Adipocyte (in vitro differentiated cells): ENCODE data around the gene GALNT17.

Source experiments
- DNase-seq: peaks from one replicate; pipeline ENCODE4 v3.0.0-alpha.2; 2015; ENCODE audit warnings: low read depth
- H3K27me3 ChIP-seq: replicated peaks from 2 replicates; pipeline ENCODE4 v1.7.0; 2013; ENCODE audit warnings: mild to moderate bottlenecking, low read length, moderate library complexity; ENCODE audit not compliant: control insufficient read depth, insufficient read depth
- H3K36me3 ChIP-seq: 2 replicates; pipeline ENCODE4 v1.7.0; 2013; ENCODE audit warnings: low read length, mild to moderate bottlenecking, moderate library complexity; ENCODE audit not compliant: control insufficient read depth, insufficient read depth, severe bottlenecking
- H3K4me1 ChIP-seq: 2 replicates; pipeline ENCODE4 v1.7.0; 2013; ENCODE audit warnings: mild to moderate bottlenecking, low read length, moderate library complexity; ENCODE audit not compliant: control insufficient read depth, insufficient read depth
- H3K4me3 ChIP-seq: 2 replicates; pipeline ENCODE4 v1.7.0; 2013; ENCODE audit warnings: mild to moderate bottlenecking, low read length, moderate library complexity
- H3K9ac ChIP-seq: 2 replicates; pipeline ENCODE4 v1.7.0; 2013; ENCODE audit warnings: mild to moderate bottlenecking, low read length, moderate library complexity
- H3K9me3 ChIP-seq: 2 replicates; pipeline ENCODE4 v1.7.0; 2013; ENCODE audit warnings: mild to moderate bottlenecking, low read length, moderate library complexity; ENCODE audit not compliant: control insufficient read depth

The GALNT17 gene

DNA sequence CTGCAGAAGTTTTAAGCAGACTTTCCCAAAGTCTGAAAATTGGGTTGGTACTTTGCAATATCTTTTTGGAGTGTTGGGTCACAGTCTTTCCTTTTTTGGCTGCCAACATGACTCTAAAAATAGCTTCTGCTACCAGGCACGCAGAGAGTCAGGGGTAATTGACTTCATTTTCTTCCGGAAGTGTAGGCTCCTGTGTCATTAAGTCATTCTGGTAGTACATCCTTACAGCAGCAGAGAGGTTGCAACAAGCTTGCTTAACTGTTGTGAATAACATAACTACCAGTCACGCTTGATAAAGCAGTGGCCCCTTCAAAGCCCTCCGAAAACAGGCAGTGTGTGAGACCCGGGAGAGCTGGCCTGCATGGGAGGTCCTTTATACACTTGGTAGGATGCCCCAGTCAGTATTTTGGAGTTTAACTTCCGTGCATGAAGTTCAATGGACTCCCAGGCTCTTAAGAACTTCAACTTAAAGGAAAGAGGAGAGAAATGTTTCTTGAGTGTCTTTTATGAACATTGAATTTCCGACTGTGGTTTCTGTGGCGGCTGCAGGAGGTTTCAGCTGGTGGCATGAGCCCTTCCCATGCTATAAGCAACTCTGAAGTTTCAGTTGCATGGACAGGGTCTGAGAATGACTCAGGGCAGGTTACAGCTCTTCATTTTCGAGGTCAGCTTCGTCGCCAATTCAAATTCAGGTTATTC, 310.7 kb downstream of the GALNT17 start:
- H3K9ac ChIP-seq: no peak overlapping the region
- no peaks in the 10 kb centered on the region for H3K36me3 ChIP-seq
- DNase-seq: no peak
- H3K4me1 ChIP-seq: peaks cover 7% of the 10 kb centered on the region
- no peaks in the 10 kb centered on the region for H3K27me3 ChIP-seq
- no peaks in the 10 kb centered on the region for H3K9me3 ChIP-seq
- no peak overlapping the region for H3K4me3 ChIP-seq

DNA sequence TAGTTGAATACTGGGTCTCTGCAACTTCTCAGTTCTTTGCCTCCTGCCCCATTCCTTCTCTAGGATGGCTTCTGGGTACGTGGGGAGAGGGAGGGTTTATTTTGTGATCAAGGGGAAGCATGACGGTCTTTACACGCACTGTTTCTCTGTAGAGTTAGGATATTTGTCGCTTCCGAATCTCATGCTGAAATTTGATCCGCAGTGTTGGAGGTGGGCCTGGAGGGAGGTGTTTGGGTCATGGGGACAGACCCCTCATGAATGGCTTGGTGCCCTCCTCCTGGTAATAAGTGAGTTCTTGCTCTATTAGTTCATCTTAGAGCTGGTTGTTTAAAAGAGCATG, 311.2 kb downstream of the GALNT17 start:
- Histone ChIP-seq H3K36me3 (no peaks in the 10 kb centered on the region), H3K9ac (no peak overlapping the region), H3K4me1 (peaks cover 7% of the 10 kb centered on the region), H3K9me3 (no peaks in the 10 kb centered on the region), H3K4me3 (no peak overlapping the region), H3K27me3 (no peaks in the 10 kb centered on the region)
- no peak for DNase-seq

DNA sequence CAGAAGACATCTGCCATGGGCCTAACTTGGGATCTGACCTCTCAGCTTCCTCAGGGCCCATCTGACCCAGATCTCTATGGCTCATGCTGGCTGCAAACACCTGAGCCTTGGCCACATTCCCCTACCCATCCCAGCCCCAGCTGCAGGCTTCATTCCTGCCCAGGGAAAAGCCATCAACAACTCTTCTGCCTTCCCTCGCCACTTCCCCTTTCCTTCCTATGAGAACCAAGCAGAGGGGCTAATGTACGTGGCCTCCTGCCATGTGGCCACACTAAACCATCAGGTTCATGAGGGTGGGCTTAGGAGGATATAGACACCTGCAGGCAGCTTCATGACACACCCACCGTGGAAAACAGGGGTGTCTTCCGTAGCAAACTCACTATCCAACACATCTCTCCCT, 312.2 kb downstream of the GALNT17 start:
- no peak overlapping the region for H3K9ac ChIP-seq
- no peaks in the 10 kb centered on the region for H3K36me3 ChIP-seq
- no peaks in the 10 kb centered on the region for H3K9me3 ChIP-seq
- no peak overlapping the region for H3K4me3 ChIP-seq
- no peaks in the 10 kb centered on the region for H3K27me3 ChIP-seq
- no peak for DNase-seq
- H3K4me1 ChIP-seq: peaks cover 7% of the 10 kb centered on the region

DNA sequence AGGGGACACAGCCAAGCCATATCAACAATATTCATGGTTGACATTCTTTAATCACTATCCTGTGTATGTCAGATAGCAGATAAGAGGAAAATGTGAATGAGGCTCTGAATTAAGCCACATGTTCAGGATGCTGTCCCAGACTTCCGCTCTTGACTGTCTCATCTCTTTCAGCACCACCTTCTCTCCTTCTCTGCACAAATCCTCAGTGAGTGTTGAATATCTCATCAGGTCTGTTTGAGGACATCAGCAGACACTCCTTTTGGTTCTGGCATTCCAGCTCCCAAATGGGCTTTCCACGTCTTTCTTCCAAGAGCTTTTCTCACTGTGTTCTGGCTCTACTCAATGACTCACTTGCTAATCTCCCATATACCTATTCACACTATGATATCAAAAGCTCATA, 321.7 kb downstream of the GALNT17 start:
- no peak overlapping the region for H3K4me3 ChIP-seq
- H3K9me3 ChIP-seq: no peaks in the 10 kb centered on the region
- DNase-seq: no peak
- no peaks in the 10 kb centered on the region for H3K36me3 ChIP-seq
- no peak overlapping the region for H3K9ac ChIP-seq
- H3K4me1 ChIP-seq: peaks cover 3% of the 10 kb centered on the region
- H3K27me3 ChIP-seq: no peaks in the 10 kb centered on the region

DNA sequence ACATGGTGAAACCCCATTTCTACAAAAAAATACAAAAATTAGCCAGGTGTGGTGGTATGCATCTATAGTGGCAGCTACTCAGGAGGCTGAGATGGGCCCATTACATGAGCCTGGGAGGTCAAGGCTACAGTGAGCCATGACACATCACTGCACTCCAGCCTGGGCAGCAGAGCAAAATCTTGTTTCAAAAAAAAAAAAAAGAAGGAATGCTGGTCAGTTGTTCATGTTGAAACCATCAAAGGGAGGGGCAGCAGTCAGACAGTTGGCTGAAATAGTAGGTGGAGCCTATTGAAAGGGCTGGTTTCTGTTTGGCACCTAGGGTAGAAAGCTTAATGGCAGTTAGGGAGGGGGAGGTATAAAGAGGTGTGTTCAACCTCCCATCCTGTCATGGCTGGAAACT, 323.0 kb downstream of the GALNT17 start:
- H3K36me3 ChIP-seq: no peaks in the 10 kb centered on the region
- DNase-seq: no peak
- no peak overlapping the region for H3K4me3 ChIP-seq
- H3K27me3 ChIP-seq: no peaks in the 10 kb centered on the region
- H3K9ac ChIP-seq: no peak overlapping the region
- no peaks in the 10 kb centered on the region for H3K9me3 ChIP-seq
- H3K4me1 ChIP-seq: peaks cover 3% of the 10 kb centered on the region

DNA sequence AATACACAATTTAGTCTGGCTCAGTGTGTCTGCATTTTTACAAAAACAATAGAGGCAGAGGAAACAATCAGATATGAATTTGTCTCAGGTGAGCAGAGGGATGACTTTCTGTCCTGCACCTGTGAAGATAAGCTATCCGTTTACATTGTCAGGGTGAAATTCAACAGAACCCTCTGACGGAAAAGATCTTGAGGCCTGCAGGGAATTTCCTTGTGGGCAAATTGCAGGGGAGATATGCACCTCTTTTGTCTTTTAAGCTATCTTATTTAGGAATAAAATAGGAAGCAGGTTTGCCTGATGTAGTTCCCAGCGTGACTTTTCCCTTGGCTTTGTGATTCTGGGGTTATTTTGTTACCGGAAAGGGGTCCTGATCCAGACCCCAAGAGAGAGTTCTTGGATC, 325.1 kb downstream of the GALNT17 start:
- no peak for DNase-seq
- Histone ChIP-seq H3K4me3 (no peak overlapping the region), H3K4me1 (peaks cover 3% of the 10 kb centered on the region), H3K9ac (no peak overlapping the region), H3K9me3 (no peaks in the 10 kb centered on the region), H3K27me3 (no peaks in the 10 kb centered on the region), H3K36me3 (no peaks in the 10 kb centered on the region)

DNA sequence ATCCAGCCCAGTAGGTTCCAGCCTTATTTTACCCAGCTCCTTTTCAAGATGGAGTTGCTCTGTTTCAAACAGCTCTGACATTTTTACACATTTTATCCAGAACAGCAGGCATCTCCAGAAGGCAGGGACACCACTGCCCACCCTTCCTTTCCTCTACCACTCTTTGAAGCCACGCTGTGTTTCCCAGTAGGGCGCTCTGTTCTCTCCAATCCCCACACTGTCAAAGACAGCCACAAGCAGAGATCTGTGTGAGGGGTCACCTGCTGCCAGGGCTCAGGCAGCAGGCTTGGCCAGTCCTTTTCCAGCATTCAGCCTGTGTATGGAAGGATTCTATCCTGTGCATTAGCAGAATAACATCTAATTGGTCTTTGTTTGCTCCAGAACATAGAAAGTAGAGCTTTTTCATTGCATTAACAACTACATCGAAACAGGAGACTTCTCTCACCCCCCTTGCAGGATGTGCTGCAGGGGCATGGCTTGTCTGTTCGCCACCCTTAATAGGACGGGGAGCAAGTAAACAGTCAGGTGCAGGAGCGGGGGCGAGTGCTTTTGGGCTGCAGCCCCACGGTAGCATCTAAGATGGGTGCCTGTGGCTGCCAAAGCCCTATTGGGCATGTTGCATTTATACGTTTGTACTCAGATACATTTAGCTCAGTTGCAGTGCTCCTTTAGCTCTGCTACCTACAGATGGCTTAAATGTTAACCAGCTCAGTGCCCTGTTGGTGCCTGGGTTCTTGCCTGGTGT, 326.1 kb downstream of the GALNT17 start:
- no peak for DNase-seq
- Histone ChIP-seq H3K9ac (no peak overlapping the region), H3K4me3 (no peak overlapping the region), H3K36me3 (no peaks in the 10 kb centered on the region), H3K4me1 (peaks cover 3% of the 10 kb centered on the region), H3K27me3 (no peaks in the 10 kb centered on the region), H3K9me3 (no peaks in the 10 kb centered on the region)

DNA sequence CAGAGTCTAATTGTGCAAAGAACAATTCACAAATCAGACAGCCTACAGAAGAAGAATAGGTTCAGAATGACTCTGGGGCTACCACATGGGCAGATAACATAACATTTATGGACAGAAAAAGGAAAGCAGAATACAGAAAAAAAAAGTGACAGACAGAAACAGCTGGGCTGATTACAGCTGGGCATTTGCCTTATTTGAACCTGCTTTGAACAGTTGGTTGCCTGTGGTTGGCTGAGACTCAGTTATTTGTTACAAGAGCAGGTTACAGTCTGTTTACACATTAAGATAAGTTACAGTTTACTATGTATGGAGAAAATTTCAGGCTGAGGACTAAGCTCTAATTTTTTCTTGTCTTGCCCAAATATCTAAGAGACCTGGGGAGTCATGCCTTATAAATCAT, 327.2 kb downstream of the GALNT17 start:
- Histone ChIP-seq H3K4me1 (peaks cover 3% of the 10 kb centered on the region), H3K36me3 (no peaks in the 10 kb centered on the region), H3K27me3 (no peaks in the 10 kb centered on the region), H3K9me3 (no peaks in the 10 kb centered on the region), H3K9ac (no peak overlapping the region), H3K4me3 (no peak overlapping the region)
- no peak for DNase-seq

DNA sequence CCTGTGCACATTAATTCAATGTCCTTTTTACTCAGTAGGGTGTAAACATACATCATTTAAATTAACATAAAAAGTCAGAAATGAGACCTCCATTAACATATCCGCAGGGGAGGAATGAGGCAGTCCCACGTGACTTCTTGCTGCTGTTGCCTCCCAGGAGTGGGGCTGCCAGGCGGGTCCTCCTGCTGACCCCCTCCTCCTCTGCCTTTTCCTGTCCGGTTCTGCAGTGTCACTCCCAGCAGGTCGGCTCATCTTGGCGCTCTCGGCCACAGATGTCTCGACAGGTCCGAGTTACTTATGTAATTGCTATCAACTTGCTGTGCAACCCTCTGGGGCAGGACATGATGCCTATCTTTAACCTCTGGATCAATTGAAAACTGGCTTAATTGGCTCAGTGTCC, 329.6 kb downstream of the GALNT17 start:
- Histone ChIP-seq H3K4me1 (peaks cover 3% of the 10 kb centered on the region), H3K9me3 (no peaks in the 10 kb centered on the region), H3K4me3 (no peak overlapping the region), H3K36me3 (no peaks in the 10 kb centered on the region), H3K9ac (no peak overlapping the region), H3K27me3 (no peaks in the 10 kb centered on the region)
- no peak for DNase-seq

DNA sequence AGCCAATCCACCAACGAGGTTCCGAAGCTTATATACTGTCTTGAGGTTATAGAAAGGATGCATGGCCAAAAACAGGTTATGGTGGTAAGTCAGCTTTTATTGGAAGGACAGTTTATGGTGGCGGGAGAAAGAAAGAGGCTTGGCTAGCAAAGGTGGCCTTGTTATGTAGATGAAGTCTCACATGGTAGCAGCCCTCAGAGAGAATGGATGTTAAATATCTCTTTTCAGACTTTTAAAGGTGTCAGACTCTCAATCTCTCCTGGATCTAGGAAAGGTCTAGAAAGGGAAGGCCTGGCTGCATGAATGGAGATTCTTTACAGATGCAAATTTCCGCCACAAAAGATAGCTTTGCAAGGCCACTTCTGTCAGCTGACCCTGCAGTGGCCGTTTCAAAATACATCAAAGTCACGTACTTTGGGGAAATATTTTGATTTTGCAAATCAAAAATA, 333.8 kb downstream of the GALNT17 start:
- Histone ChIP-seq H3K36me3 (no peaks in the 10 kb centered on the region), H3K4me1 (no peaks in the 10 kb centered on the region), H3K27me3 (no peaks in the 10 kb centered on the region), H3K9ac (no peak overlapping the region), H3K4me3 (no peak overlapping the region), H3K9me3 (no peaks in the 10 kb centered on the region)
- DNase-seq: no peak

DNA sequence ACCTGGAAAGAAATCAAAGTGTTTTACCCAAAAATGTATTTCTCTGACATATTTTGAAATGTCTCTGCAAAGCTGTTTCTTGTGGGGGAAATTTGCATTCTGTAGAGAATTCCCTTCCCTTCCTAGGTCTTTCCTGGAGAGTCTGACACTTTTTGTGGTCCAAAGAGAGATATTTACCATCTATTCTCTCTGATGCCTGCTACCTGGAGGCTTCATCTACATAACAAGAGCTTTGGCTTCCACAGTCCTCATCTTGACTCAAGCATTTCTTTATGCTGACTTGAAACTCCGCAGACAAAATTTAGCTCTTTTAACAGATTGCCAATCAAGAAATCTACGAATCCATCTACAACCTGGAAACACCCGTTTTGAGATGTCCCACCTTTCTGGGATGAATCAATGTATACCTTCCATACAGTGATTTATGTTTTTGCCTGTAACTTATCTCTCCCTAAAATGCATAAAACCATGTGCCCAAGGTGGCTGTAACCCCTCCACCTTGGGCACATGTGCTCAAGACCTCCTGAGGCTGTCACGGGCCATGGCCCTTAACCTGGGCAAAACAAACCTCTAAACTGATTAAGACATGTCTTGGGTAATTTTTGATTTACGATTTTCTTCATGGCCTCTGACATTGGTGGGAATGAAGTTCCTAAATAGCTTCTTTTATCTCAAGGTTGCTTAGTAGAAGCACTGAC, 334.7 kb downstream of the GALNT17 start:
- Histone ChIP-seq H3K4me3 (no peak overlapping the region), H3K9me3 (no peaks in the 10 kb centered on the region), H3K27me3 (no peaks in the 10 kb centered on the region), H3K4me1 (no peaks in the 10 kb centered on the region), H3K9ac (no peak overlapping the region), H3K36me3 (no peaks in the 10 kb centered on the region)
- DNase-seq: no peak
